Tibial nerve (tissue), 4 donors: Measurements from ENCODE around the gene THBS2. TPM values are rescaled to one million over a fixed set of nuclear protein-coding genes. Genes with fewer than 3 reads are reported as not detected.

Experiments
- DNase-seq, 2 donors: peaks; one replicate each; pipeline ENCODE4 v3.0.0-alpha.2; 2019; ENCODE audit warnings: low spot score in 2 of 2
- H3K27ac ChIP-seq, 4 donors: fragments of 200-600 bp; sonication (generic) in 3 of 4; one replicate each; pipeline ENCODE4 v1.5.1; 2017 to 2019; ENCODE audit warnings: mild to moderate bottlenecking in 1 of 4
- H3K27me3 ChIP-seq, 2 donors: fragments of 200-600 bp; sonication (generic) in 1 of 2; one replicate each; pipeline versions ENCODE4 v1.5.1 to v1.6.0; 2017 to 2019
- H3K36me3 ChIP-seq, 3 donors: fragments of 200-600 bp; sonication (generic); one replicate each; pipeline ENCODE4 v1.5.1; 2018 to 2019
- H3K4me1 ChIP-seq, 4 donors: fragments of 200-600 bp; sonication (generic) in 3 of 4; one replicate each; pipeline ENCODE4 v1.5.1; 2017 to 2019
- H3K4me3 ChIP-seq, 4 donors: fragments of 200-600 bp; sonication (generic) in 3 of 4; one replicate each; pipeline ENCODE4 v1.5.1; 2017 to 2019; ENCODE audit warnings: mild to moderate bottlenecking in 1 of 4, moderate library complexity in 1 of 4
- H3K9me3 ChIP-seq, 4 donors: fragments of 200-600 bp; sonication (generic) in 3 of 4; one replicate each; pipeline ENCODE4 v1.5.1; 2017 to 2019
- CTCF ChIP-seq, 5 experiments: fragments of 200-600 bp in 3 of 5; fragments of 450-650 bp in 2 of 5; sonication (generic) in 3 of 5; IDR thresholded peaks; one replicate each; pipeline ENCODE4 v1.5.1; 2016 to 2019; ENCODE audit warnings: antibody characterized with exemption in 5 of 5, mild to moderate bottlenecking in 3 of 5, moderate library complexity in 2 of 5
- EP300 ChIP-seq, 2 donors: sonication (generic); formaldehyde crosslinking; IDR thresholded peaks; one replicate each; pipeline ENCODE4 v1.6.1; 2017; ENCODE audit warnings: antibody characterized with exemption in 2 of 2, mild to moderate bottlenecking in 1 of 2
- POLR2A ChIP-seq, 2 donors: fragments of 450-650 bp; IDR thresholded peaks; one replicate each; pipeline ENCODE4 v1.6.1; 2017; ENCODE audit warnings: antibody characterized with exemption in 2 of 2, mild to moderate bottlenecking in 2 of 2, moderate library complexity in 2 of 2
- WGBS, 2 donors: methylation state at CpG; one replicate each; pipeline ENCODE4 v1.1.5; 2018; 5-methylcytosine and 5-hydroxymethylcytosine counted together
- total RNA-seq, 4 donors: library from RNA; depleted of rRNA; stranded (reverse); fragments of >200 nt; gene quantifications; one replicate each; pipeline ENCODE4 v1.1.0, GENCODE V29; 2016

Gene THBS2
- total RNA-seq, 4 donors from 2014 or later = 39.5 to 107 (median 82.7) TPM

GRCh38 chr6:169194737-169195136 is 58.9 kb downstream of the THBS2 start:
- no peak overlapping the region for H3K4me3 ChIP-seq
- TF ChIP-seq POLR2A (IDR thresholded peaks at IDR 0.05) (no peak), EP300 (IDR thresholded peaks at IDR 0.05) (no peak), CTCF (IDR thresholded peaks at IDR 0.05) (no peak)
- no peak for DNase-seq
- no peaks in the 10 kb centered on the region for H3K27me3 ChIP-seq
- peaks cover 0 to 15% (median 3%) of the 10 kb centered on the region in 4 donors for H3K4me1 ChIP-seq
- WGBS, 2 donors = 14 to 16% methylated on average over 2 of the region's 2 CpGs
- no peaks in the 10 kb centered on the region for H3K36me3 ChIP-seq
- no peaks in the 10 kb centered on the region for H3K9me3 ChIP-seq
- no peak overlapping the region for H3K27ac ChIP-seq

- H3K27ac ChIP-seq = peak overlapping the region in 3 of 4 donors; percentile 20 to 89 (median 77)
- H3K9me3 ChIP-seq = no peaks in the 10 kb centered on the region
- peaks cover 0 to 24% (median 6%) of the 10 kb centered on the region in 4 donors for H3K4me1 ChIP-seq
- 73 to 82% methylated on average over 8 of the region's 8 CpGs for WGBS, 2 donors
- no peak for DNase-seq
- no peaks in the 10 kb centered on the region for H3K27me3 ChIP-seq
- no peak overlapping the region for H3K4me3 ChIP-seq
- peak in 1 of 2 donors; percentile 12 for TF ChIP-seq EP300 (IDR thresholded peaks at IDR 0.05)
- TF ChIP-seq CTCF (IDR thresholded peaks at IDR 0.05) = no peak
- TF ChIP-seq POLR2A (IDR thresholded peaks at IDR 0.05) = no peak
- no peaks in the 10 kb centered on the region for H3K36me3 ChIP-seq
These were observed 62.7 kb downstream of the THBS2 start for GRCh38 chr6:169190970-169191369.

- TF ChIP-seq CTCF (IDR thresholded peaks at IDR 0.05) (no peak), POLR2A (IDR thresholded peaks at IDR 0.05) (no peak), EP300 (IDR thresholded peaks at IDR 0.05) (peak; percentile 88)
- no peaks in the 10 kb centered on the region for H3K27me3 ChIP-seq
- H3K4me1 ChIP-seq = peaks cover 0 to 24% (median 6%) of the 10 kb centered on the region in 4 donors
- DNase-seq = peak; percentile 54 to 61
- no peaks in the 10 kb centered on the region for H3K9me3 ChIP-seq
- no peaks in the 10 kb centered on the region for H3K36me3 ChIP-seq
- H3K27ac ChIP-seq = peak overlapping the region; percentile 53 to 89 (median 68)
- no peak overlapping the region for H3K4me3 ChIP-seq
- whole genome bisulfite sequencing, 2 donors = 44 to 45% methylated on average over 8 of the region's 8 CpGs
These were observed 63.5 kb downstream of the THBS2 start for GRCh38 chr6:169190144-169190584.

- DNase-seq = no peak
- no peaks in the 10 kb centered on the region for H3K27me3 ChIP-seq
- TF ChIP-seq CTCF (IDR thresholded peaks at IDR 0.05) (no peak), EP300 (IDR thresholded peaks at IDR 0.05) (no peak), POLR2A (IDR thresholded peaks at IDR 0.05) (no peak)
- H3K9me3 ChIP-seq = no peaks in the 10 kb centered on the region
- 45 to 49% methylated on average over 8 of the region's 8 CpGs for WGBS, 2 donors
- peak overlapping the region; percentile 53 to 89 (median 68) for H3K27ac ChIP-seq
- no peak overlapping the region for H3K4me3 ChIP-seq
- no peaks in the 10 kb centered on the region for H3K36me3 ChIP-seq
- peaks cover 0 to 24% (median 6%) of the 10 kb centered on the region in 4 donors for H3K4me1 ChIP-seq
These were observed 64.0 kb downstream of the THBS2 start for GRCh38 chr6:169189686-169190085.

GRCh38 chr6:169189182-169189581 is 64.5 kb downstream of the THBS2 start:
- Histone ChIP-seq H3K27me3 (no peaks in the 10 kb centered on the region), H3K4me3 (no peak overlapping the region), H3K36me3 (no peaks in the 10 kb centered on the region), H3K4me1 (peaks cover 0 to 24% (median 6%) of the 10 kb centered on the region in 4 donors), H3K27ac (peak overlapping the region; percentile 53 to 89 (median 68)), H3K9me3 (no peaks in the 10 kb centered on the region)
- 71 to 75% methylated on average over 8 of the region's 8 CpGs for WGBS, 2 donors
- DNase-seq = no peak
- TF ChIP-seq POLR2A (IDR thresholded peaks at IDR 0.05) (no peak), EP300 (IDR thresholded peaks at IDR 0.05) (no peak), CTCF (IDR thresholded peaks at IDR 0.05) (no peak)
